ENCODE data around the gene FREY1.

DNA sequence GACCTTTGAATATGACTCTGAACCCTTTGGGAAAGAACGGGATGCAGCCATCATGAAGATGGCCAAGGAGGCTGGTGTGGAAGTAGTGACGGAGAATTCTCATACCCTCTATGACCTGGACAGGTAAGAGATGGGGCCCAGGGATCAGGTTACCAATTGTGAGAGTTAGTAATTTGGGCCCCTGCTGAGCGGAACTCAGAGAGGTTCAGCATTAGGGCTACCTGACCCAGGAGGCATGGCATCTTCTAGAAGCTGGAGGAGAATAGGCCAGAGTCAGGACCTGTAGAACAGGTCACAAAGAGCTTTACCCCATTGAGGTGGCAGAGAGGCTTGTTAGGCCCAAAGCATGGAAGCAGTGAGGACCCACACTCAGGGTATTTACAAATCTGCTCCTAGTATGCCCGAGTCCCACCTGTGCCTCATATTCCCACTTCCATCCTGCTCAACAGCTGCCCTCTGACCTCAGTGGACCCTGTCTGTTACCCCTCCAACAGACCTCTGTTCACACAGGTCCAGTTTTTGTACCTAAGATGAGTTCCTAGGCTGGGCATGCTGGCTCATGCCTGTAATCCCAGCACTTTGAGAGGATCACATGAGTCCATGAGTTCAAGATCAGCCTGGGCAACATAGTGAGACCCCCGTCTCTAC, 48.2 kb downstream of the FREY1 start:
- TF ChIP-seq POLR2A (IDR thresholded peaks at IDR 0.05), result no peak
- TF ChIP-seq, protein P1, sequence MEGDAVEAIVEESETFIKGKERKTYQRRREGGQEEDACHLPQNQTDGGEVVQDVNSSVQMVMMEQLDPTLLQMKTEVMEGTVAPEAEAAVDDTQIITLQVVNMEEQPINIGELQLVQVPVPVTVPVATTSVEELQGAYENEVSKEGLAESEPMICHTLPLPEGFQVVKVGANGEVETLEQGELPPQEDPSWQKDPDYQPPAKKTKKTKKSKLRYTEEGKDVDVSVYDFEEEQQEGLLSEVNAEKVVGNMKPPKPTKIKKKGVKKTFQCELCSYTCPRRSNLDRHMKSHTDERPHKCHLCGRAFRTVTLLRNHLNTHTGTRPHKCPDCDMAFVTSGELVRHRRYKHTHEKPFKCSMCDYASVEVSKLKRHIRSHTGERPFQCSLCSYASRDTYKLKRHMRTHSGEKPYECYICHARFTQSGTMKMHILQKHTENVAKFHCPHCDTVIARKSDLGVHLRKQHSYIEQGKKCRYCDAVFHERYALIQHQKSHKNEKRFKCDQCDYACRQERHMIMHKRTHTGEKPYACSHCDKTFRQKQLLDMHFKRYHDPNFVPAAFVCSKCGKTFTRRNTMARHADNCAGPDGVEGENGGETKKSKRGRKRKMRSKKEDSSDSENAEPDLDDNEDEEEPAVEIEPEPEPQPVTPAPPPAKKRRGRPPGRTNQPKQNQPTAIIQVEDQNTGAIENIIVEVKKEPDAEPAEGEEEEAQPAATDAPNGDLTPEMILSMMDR (IDR thresholded peaks at IDR 0.05), result no peak
